HG03520 (cell line): ENCODE data around the gene PIM1.
"Not testable (repeated sequence)": the region's sequence is repeated elsewhere in the genome, so short reads cannot be mapped to it uniquely, and the experiment has no call there.

Source experiments
- ATAC-seq: cut with Tn5 transposase; IDR thresholded peaks from one replicate; pipeline ENCODE4 v1.9.1; 2021; ENCODE audit warnings: mild to moderate bottlenecking, moderate library complexity; ENCODE audit not compliant: unreplicated experiment

The PIM1 gene

DNA sequence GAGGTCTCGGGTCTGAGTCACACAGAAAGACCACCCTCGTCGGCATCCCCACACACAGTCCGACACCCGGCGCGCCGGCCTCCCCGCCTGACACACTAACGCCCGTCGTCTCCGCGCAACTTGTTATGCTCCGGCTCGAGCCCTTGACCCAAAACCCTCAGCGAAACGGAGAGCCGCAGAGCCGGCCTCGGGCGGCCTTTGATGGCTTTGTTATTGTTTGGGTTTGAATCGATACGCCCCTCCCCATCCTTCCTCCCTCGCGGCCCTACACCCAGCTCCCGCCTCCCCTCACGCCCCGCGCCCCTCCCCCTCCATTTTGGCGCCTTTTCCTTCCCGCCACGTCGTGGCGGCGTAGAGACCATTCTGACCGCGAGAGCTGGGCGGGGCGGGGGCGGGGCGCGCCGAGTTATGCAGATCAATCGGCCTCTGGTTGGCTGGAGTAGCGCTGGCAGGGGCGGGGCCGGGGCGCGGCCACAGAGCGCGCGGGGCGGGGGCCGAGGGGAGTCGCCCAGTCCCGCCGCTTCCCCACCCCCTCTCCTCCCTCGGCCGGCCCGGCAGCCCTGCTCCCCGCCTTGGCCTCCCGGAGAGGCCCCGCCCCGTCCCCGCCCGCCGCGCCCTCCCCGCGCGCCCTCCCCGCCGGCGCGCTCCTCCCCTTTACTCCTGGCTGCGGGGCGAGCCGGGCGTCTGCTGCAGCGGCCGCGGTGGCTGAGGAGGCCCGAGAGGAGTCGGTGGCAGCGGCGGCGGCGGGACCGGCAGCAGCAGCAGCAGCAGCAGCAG, at the start of gene PIM1:
Gene PIM1 (plus strand): TSS at position 657 of the 777 bp plus-strand sequence. CDS start 424 bp downstream, outside the sequence.
- peak; percentile 59 for ATAC-seq

DNA sequence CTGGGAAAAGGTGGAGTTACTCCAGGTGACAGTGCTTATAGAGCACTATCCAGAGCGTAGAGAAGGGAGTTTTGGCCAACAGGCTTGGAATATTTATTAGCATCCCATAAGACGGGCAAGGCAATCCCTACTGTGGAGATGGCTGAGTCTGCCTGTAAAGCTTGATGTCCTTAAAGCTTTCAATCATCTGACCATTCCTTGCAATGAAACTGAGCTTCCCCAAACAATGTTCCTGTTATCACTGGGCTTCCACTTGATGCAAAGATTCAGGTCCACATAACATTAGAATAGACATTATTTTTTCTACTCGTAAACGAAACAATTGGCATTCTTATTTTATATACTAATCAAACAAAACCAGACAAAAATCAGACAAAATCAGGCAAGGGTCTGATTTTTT, 48.4 kb upstream of the PIM1 start:
- ATAC-seq: no peak

DNA sequence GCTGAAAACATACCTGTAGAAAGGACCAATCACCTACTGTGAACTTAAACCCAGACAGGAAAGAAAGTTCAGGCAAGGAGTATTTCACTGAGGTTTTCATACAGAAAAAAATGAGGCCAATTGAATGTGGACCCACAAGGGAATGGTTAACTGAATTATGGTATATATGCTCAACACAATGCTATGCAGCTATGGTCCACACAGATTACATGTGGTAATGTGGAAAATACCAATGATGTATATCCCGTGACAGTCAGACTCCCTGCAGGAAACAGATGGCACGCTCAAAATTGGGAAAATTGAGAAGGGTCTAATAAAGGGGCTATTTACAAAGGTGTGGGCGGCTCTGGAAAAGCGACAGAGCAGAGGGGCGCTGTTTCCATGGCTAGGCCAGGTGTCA, 47.1 kb upstream of the PIM1 start:
- ATAC-seq: no peak

DNA sequence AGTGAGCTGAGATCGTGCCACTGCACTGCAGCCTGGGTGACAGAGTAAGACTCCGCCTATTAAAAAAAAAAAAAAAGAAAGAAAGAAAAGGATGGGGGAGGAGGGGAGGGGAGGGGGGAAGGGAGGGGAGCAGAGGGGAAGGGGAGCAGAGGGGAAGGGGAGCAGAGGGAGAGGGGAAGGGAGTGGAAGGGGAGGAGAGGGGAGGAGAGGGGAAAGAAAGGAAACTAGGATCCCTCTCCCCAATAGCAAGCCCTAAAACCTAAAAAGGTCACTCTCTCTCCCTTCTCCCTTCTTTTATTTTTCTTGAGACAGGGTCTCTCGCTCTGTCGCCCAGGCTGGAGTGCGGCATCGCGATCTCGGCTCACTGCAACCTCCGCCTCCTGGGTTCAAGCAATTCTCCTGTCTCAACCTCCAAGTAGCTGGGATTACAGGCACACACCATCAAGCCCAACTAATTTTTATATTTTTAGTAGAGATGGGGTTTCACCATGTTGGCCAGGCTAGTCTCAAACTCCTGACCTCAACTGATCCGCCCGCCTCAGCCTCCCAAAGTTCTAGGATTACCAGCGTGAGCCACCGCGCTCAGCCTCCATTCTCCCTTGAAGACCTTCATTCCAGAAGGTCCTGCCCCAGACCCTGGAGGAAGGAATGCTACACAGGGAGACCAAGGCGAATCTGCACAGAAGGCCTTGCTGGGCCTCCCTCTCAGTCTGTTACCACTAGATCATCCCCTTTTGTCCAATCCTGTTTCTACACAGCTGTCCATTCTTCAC, 45.8 kb upstream of the PIM1 start:
- no peak for ATAC-seq

DNA sequence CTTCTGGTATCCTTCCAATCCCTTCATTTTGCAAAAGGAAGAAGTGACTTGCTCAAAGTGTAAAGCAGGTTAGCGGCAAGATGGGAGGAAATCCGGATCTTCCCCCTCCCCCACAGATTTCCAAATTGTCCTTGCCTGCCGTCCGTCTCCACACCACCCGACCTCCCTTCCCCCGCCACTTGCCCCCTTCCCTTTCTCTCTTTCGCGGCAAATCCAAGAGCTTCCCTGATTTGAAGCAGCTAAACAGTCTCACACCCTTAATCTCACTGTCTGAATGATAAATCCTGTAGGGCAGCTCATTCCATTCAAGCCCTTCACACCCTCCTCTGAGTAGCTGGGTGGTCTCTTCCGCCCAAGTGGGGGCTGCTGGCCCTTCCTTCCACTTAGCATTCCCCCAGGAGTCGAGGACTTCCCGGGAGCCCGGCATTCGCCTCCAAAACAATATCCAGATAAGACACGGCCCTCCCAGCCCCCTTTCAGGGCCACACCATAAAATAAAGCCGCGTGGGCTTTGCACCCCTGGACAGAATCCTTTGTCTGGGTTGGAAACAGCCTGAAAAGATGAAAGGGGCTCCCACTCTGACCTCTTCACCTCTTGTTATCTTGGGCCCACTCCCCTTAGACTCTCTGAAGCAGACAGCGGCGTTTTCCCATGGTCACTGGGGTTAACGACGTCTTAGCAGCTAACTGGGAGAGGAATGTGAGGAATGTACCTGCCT, 44.0 kb upstream of the PIM1 start:
- no peak for ATAC-seq

DNA sequence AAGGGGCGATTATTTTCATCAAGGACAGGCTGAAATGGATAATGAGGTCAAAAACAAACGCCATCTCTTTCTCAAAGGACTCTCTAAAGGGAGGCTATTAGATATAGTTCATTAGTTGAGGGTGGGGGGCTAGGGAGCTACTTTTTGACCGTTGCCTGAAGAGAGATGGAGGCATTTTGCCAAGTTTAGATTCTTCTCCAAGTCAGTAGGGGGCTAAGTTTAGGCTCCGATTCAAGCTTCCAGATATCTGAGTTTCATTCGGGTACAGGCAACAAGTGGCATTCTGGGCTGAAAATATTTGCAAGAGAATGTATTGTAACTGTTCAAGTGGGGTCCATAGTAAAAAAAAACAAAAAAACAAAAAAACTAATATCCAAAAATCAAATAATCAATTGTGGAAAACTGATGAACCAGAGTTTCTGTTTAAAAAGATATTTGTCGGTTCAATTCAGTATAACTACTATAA, 43.4 kb upstream of the PIM1 start:
- no peak for ATAC-seq

DNA sequence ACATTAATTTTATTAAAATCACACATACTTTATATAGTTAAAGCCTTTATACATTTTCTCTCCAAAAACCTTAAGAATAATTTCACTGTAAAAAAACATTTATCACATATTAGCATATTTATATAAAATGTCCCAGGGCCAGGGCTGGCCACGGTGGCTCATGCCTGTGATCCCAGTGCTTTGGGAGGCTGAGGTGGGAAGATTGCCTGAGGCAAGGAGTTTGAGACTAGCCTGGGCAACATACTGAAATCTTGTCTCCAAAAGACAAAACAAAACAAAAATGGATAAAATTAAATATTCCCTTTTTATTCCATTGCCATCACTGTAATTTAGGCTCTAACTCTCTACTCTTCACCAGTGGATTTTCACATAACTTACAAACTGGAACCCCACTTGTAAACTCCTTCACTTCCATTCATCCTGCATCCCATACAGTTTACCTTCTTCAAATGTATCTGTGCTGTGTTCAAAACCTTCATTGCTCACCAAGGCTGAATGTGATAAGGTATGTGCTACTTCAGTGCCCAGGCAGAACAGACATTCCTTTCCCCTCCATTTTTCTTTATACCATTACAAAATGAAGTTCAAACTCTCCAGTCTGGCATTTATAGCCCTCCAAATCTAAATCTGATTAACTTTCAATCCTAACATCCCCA, 42.9 kb upstream of the PIM1 start:
- ATAC-seq: no peak

DNA sequence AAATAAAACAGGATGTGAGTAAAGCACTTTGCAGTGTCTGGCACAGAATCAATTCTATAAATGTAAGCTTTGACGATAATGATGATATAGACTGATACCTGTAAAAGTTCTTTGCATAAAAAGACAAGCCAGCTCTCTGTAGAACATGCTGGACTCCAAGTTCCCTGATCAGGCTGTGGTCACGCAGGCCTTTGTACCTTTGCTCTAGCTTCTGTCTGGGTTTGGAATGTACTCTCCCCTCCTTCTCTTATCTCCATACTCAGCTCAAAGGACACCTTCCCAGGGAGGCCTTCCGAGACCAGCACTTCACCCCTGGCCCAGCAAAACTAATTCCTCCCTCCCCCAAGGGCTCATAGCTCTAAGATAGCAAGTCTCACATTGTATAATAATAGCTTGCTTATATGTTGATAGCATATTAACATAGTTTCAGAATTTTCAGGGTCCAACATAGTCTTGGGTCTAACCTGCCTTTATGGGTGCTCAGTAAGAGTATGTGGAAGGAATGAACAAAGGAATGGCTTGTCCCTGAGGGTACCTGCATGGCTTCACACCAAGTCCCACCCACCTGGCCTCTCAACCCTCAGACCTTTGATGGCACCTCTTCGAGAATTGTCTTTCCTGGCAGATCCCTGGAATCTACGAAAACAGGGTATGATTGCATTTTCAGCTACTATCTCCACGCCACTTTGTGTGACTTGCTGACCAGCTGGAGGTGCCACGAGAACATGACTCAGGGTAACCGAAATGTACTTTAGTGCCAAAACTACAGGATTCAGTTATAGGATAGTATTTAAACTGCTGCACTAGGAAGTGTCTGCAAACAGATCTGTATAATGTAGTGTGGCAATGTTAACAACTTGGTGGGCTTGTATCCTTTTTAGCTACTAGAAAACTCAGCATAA, 41.7 kb upstream of the PIM1 start:
- ATAC-seq: no peak

DNA sequence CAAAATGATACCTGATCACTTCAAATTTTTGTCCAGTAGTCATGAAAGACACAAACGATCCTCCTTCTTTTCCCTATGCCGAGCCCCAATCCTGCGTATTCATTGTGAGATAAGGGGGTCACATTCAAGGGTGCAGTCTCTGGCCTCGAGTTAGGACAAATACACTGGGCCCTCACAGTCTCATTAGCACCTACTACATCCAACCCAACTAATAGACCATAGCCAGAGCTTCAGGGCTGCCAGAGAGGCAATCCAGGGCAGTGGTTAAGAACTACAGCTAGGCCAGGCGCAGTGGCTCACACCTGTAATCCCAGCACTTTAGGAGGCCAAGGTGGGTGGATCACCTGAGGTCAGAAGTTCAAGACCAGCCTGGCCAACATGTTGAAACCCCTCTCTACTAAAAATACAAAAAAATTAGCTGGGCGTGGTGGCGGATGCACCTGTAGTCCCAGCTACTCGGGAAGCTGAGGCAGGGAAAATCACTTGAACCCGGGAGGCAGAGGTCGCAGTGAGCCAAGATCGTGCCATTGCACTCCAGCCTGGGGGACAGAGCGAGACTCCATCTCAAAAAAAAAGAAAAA, 41.0 kb upstream of the PIM1 start:
- not testable (repeated sequence) for ATAC-seq

DNA sequence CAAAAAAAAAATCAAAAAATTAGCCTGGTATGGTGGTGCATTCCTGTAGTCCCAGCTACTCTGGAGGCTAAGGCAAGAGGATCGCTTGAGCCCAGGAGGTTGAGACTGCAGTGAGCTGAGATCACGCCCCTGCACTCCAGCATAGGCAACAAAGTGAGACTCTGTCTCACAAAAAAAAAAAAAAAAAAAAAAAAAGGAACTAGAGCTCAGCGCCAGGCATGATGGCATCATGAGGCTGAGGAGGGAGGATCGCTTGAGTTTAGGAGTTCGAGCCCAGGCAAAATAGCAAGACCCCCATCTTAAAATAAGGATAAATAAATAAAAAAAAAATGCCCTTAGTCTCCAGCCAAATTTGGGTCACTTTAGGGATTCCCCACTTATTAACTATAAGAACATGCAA, 40.4 kb upstream of the PIM1 start:
- ATAC-seq: no peak

DNA sequence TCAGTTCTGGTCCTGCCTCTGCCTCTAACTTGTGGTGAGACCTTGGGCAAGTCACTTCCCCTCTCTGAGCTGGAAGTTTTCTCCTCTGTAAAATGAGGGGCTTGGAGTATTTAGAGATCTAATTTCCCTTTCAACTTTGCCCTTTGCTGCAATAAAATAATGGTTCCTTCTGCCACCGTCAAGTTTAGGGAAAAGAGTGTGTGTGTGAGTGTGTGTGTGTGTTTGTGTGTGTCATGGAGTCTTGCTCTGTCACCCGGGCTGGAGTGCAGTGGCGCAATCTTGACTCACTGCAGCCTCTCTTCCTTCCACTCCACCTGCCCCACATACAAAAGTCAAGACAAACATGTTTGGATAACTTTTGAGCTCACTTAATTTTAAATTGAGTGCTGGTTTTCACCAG, 39.2 kb upstream of the PIM1 start:
- no peak for ATAC-seq

DNA sequence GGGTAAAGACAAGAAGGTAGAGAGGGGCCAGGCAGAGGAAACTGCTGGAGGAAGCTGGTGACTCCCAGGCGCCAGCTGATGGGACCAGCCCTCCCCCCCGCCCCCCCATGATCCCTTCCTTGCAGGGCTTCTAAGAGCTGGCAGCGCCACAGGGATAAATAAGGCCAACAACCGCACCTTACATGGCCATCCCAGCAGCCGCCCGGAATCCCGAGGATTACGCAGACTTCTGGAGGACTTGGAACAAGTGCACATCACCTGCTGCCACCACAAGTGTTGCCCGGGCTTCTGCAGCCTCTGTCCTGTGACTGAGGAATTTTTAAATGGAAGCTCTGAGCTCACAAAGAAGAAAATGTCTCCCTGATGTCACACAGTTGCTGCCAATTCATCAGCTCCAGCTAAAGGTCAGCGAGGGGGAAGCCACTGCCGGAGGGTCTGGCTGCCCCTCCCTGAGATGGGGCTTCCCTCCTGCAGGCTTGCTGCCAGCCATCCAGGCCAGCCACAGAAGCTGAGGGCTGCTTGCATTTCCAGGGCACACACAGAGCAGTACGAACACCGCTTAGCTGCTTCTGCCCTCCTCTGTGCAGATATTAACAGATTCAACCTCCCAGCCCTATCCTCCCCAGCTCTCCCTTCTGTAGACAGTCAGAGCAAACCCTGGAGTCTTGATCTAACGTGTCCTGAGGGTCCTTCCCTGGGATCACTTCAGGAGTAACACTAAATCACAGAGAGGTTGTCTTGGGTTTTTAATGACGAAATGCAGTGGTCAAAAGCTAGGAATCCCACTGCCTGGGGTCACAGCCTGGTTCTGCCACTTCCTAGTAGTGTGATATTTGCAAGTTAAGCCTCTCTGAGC, 38.6 kb upstream of the PIM1 start:
- ATAC-seq: no peak

DNA sequence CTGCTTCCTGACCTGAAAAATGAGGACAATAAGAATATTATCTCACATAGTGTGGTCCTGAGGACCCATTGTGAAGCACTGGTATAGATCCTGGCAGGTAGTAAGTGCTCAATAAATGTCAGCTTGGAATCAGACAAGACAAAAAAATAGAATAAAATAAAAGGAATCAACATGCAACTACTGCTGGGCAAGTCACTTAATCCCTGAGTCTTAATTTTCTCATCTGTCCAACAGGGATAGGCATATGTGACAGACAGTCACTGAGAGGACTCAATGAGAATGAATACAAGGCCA, 38.0 kb upstream of the PIM1 start:
- no peak for ATAC-seq

DNA sequence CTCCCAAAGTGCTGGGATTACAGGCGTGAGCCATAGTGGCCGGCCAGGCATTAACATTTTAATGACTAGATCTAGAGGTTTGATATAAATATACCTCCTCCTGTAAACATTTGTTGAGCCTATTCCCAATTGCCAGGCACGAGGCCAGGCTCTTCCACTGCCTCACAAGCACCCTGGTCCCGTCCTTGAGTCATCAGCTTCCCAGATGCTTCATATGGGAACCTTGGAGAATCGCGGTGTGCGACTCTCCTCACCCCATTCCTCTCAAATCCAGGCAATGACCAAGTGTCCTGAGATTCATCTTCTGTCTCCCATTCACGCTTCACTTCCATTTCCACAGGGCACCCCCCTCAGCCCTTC, 35.9 kb upstream of the PIM1 start:
- ATAC-seq: no peak

DNA sequence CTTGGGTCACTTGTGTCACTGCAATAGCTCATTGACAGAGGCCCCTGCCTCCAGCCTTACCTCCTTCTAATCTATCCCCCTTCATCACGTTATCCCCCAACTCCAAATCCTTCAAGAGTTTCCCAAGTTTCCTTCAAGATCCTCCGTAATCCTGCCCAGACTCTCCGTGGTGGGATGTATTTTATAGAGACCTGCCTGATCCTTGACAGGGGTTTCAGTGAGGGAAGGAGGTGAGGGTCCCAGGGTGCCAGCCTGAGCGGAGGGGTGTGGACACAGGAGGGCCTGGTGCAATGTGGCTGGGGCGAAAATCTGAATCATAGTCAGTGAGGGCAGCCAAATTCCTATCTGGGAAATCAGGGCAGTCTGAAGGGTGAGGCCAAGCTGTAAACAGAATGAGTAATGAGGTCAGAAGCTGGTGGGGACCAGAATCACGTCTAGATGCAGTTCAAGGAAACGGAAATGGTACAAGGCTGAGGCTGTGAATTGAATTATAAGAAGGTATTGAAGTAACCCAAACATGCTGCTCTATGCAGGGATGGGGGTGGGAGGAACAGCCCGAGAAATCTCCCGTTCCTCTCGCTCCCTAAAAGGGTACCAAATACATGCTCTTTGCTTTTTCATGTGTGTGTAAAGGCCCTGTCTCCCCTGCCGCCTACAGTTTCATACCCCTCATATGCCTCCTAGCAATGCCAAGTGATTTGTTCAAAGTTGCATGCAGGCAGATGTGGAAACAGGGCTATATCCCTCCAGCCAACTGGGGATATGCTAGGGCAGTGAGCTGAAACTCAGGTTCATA, 35.4 kb upstream of the PIM1 start:
- no peak for ATAC-seq

DNA sequence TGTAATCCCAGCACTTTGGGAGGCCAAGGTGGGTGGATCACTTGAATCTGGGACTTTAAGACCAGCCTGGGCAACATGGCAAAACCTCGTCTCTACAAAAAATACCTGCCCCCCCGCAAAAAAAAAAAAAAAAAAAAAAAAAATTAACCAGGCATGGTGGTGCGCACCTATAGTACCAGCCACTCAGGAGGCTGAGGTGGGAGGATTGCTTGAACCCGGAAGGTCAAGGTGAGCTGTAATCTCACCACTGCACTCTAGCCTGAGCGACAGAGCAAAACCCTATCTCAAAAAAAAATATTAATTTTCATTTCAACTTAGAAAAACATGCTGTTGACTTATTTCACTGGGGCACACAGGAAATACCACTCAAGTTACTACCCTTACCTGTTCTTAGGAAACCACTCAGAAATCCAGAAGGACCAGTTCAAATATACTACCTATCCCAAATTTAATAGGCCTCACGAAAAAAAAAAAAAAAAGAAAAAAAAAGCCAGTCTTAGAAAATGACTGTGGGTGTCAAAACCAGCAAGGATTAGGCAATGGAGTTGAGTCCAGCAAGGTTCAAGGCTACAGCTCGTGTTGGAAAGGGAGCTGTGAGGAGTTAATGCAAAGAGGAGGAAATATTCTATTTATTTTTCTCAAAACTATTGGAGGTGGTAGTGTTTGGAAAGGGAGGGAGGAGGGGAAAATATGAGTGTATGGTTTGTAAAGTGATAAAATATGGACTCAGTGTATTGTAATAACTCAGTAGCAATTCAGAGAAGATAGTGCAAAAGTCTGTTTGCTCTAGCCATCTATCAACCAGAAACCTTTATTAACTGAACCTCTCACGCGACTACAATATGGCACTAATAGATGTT, 33.9 kb upstream of the PIM1 start:
- no peak for ATAC-seq

DNA sequence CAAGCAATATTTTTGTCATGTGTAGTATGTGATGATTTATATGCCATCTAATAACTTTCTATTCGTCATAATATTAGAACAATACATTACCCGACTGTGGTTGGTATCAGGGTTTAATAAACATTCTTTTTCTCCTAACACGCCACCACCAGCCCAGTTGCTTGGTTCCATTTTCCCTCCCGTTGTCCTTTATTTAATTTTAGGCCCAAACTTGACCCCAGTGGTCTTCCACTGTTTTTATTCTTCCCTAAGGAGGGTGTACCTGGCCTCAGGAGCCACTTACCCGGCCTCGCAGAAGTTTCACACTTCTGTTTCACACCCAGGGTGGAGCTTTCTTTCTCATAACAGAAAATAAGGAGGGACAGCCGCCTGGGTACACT, 33.1 kb upstream of the PIM1 start:
- no peak for ATAC-seq
